Peyer's patch (tissue), 4 donors: ENCODE results near the gene NANOG.

Source experiments
- POLR2A ChIP-seq, 2 donors: fragments of 450-650 bp; IDR thresholded peaks; one replicate each; pipeline ENCODE4 v1.5.1; 2017; ENCODE audit warnings: antibody characterized with exemption in 2 of 2, mild to moderate bottlenecking in 2 of 2, moderate library complexity in 2 of 2
- TF ChIP-seq, protein P1 (sequence below), 6 experiments: fragments of 450-650 bp in 4 of 6; fragments of 200-600 bp in 2 of 6; sonication (generic) in 1 of 6; IDR thresholded peaks; one replicate each; pipeline ENCODE4 v1.5.1; 2017 to 2019; ENCODE audit warnings: antibody characterized with exemption in 6 of 6, mild to moderate bottlenecking in 3 of 6, moderate library complexity in 1 of 6

GRCh38 chr12:7801460-7801859, 12.3 kb downstream of the NANOG start:
- no peak for TF ChIP-seq POLR2A (IDR thresholded peaks at IDR 0.05)
- TF ChIP-seq, protein P1, sequence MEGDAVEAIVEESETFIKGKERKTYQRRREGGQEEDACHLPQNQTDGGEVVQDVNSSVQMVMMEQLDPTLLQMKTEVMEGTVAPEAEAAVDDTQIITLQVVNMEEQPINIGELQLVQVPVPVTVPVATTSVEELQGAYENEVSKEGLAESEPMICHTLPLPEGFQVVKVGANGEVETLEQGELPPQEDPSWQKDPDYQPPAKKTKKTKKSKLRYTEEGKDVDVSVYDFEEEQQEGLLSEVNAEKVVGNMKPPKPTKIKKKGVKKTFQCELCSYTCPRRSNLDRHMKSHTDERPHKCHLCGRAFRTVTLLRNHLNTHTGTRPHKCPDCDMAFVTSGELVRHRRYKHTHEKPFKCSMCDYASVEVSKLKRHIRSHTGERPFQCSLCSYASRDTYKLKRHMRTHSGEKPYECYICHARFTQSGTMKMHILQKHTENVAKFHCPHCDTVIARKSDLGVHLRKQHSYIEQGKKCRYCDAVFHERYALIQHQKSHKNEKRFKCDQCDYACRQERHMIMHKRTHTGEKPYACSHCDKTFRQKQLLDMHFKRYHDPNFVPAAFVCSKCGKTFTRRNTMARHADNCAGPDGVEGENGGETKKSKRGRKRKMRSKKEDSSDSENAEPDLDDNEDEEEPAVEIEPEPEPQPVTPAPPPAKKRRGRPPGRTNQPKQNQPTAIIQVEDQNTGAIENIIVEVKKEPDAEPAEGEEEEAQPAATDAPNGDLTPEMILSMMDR (IDR thresholded peaks at IDR 0.05): no peak
